ENCODE measurements around the gene OR2J2. TPM values are rescaled to one million over a fixed set of nuclear protein-coding genes. Genes with fewer than 3 reads are reported as not detected.
"Not testable (repeated sequence)": the region's sequence is repeated elsewhere in the genome, so short reads cannot be mapped to it uniquely, and the experiment has no call there.

OR2J2 gene
- polyA plus RNA-seq, 3 donors, result not detected

DNA sequence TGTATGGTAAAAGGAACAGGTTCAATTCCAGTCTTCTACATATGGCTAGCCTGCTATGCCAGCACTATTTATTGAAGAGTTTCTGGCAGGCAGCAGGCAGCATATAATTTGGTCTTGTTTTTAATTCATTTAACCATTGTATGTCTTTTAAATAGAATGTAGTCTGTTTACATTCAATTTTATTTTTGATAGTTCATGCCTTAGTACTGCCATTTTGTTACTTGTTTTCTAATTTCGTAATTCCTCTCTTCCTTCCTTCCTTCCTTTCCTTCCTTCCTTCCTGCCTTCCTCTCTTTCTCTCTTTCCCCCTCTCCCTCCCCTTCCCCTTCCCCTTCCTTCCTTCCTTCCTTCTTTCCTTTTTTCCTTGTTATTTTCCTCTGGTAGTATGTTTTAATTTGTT lies 17.6 kb upstream of the OR2J2 start:
- Histone ChIP-seq H3K36me3 (replicated peaks in 1 of 2; ENCODE audit: control insufficient read depth in 1 of 2, insufficient read depth in 2 of 2, low read length in 2 of 2) (no peaks in the 10 kb centered on the region), H3K79me2 (ENCODE audit: insufficient read depth, low read length) (no peaks in the 10 kb centered on the region), H3K4me2 (replicated peaks; ENCODE audit: extremely low read depth, low read length, poor library complexity, severe bottlenecking) (no peak overlapping the region), H2AFZ (ENCODE audit: insufficient read depth, low read depth, low read length, poor library complexity, severe bottlenecking) (no peak overlapping the region), H3K9me3 (replicated peaks in 1 of 2; ENCODE audit: control insufficient read depth in 1 of 2, insufficient read depth in 1 of 2, low read length in 2 of 2) (no peaks in the 10 kb centered on the region), H3K4me1 (ENCODE audit: control insufficient read depth in 1 of 2, insufficient read depth in 2 of 2, low read length in 2 of 2) (no peaks in the 10 kb centered on the region), H3K9ac (ENCODE audit: insufficient read depth, low read length, poor library complexity, severe bottlenecking) (no peak overlapping the region), H4K20me1 (ENCODE audit: insufficient read depth, low read length) (no peaks in the 10 kb centered on the region), H3K27me3 (ENCODE audit: control insufficient read depth in 2 of 2, insufficient read depth in 2 of 2, low read length in 2 of 2) (no peaks in the 10 kb centered on the region), H3K4me3 (replicated peaks in 1 of 3; ENCODE audit: low read depth in 2 of 3, low read length in 3 of 3) (no peak overlapping the region), H3K27ac (ENCODE audit: low read depth in 1 of 2, low read length in 2 of 2) (no peak overlapping the region)
- Mint-ChIP-seq H3K4me1 (no peaks in the 10 kb centered on the region), H3K27ac (no peak overlapping the region), H3K9me3 (peaks cover 0 to 6% (median 4%) of the 10 kb centered on the region in 7 donors), H3K36me3 (no peaks in the 10 kb centered on the region), H3K4me3 (no peak overlapping the region), H3K27me3 (ENCODE audit: low read depth in 3 of 3) (peaks cover 0 to 3% (median 3%) of the 10 kb centered on the region in 3 donors)
- no CpG with 5 or more reads among the region's 1 CpG for WGBS (ENCODE audit: insufficient coverage)
- TF ChIP-seq, protein P1, sequence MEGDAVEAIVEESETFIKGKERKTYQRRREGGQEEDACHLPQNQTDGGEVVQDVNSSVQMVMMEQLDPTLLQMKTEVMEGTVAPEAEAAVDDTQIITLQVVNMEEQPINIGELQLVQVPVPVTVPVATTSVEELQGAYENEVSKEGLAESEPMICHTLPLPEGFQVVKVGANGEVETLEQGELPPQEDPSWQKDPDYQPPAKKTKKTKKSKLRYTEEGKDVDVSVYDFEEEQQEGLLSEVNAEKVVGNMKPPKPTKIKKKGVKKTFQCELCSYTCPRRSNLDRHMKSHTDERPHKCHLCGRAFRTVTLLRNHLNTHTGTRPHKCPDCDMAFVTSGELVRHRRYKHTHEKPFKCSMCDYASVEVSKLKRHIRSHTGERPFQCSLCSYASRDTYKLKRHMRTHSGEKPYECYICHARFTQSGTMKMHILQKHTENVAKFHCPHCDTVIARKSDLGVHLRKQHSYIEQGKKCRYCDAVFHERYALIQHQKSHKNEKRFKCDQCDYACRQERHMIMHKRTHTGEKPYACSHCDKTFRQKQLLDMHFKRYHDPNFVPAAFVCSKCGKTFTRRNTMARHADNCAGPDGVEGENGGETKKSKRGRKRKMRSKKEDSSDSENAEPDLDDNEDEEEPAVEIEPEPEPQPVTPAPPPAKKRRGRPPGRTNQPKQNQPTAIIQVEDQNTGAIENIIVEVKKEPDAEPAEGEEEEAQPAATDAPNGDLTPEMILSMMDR (IDR thresholded peaks at IDR 0.05), result no peak
- intact Hi-C loops (cut with micrococcal nuclease), result no loop called here
- DNase-seq, result no peak

DNA sequence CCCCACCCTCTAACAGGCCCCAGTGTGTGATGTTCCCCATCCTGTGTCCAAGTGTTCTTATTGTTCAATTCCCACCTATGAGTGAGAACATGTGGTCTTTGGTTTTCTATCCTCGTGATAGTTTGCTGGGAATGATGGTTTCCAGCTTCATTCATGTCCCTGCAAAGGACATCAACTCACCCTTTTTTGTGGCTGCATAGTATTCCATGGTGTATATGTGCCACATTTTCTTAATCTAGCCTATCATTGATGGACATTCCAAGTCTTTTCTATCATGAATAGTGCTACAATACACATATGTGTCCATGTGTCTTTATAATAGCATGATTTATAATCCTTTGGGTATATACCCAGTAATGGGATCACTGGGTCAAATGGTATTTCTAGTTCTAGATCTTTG lies 15.5 kb upstream of the OR2J2 start:
- H3K4me1 ChIP-seq (ENCODE audit: control insufficient read depth in 1 of 2, insufficient read depth in 2 of 2, low read length in 2 of 2); H3K27me3 Mint-ChIP-seq (ENCODE audit: low read depth in 3 of 3); H3K79me2 ChIP-seq (ENCODE audit: insufficient read depth, low read length); H4K20me1 ChIP-seq (ENCODE audit: insufficient read depth, low read length); H3K36me3 Mint-ChIP-seq; H3K4me2 ChIP-seq (replicated peaks; ENCODE audit: extremely low read depth, low read length, poor library complexity, severe bottlenecking); H3K27ac Mint-ChIP-seq; H3K4me3 Mint-ChIP-seq; intact Hi-C loops (cut with micrococcal nuclease); H2AFZ ChIP-seq (ENCODE audit: insufficient read depth, low read depth, low read length, poor library complexity, severe bottlenecking); H3K4me3 ChIP-seq (replicated peaks in 1 of 3; ENCODE audit: low read depth in 2 of 3, low read length in 3 of 3); H3K4me1 Mint-ChIP-seq; H3K9me3 ChIP-seq (replicated peaks in 1 of 2; ENCODE audit: control insufficient read depth in 1 of 2, insufficient read depth in 1 of 2, low read length in 2 of 2); H3K27ac ChIP-seq (ENCODE audit: low read depth in 1 of 2, low read length in 2 of 2); H3K36me3 ChIP-seq (replicated peaks in 1 of 2; ENCODE audit: control insufficient read depth in 1 of 2, insufficient read depth in 2 of 2, low read length in 2 of 2); H3K9ac ChIP-seq (ENCODE audit: insufficient read depth, low read length, poor library complexity, severe bottlenecking); DNase-seq; H3K27me3 ChIP-seq (ENCODE audit: control insufficient read depth in 2 of 2, insufficient read depth in 2 of 2, low read length in 2 of 2): not testable (repeated sequence)
- no CpG with 5 or more reads among the region's 1 CpG for WGBS (ENCODE audit: insufficient coverage)
- peaks cover 2 to 11% (median 4%) of the 10 kb centered on the region in 7 donors for H3K9me3 Mint-ChIP-seq

DNA sequence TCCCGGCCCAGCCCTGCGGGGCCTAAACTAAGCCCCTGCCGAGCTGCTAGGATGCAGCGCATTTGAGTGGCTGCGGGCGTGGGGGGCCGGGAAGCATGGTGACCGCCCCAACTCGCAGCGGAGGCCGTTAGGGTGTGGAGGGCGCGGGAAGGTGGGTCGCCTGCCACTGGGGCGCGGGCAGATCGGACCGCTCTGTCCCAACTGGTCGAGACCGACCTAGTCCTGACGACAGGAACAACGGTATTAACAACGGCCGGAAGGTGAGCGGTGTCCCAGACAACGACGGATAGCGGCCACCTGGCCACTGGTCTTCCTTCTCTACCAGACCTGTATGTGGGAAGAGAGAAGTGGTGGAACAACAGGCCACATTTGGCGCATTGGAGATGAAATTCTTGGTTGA lies 10.8 kb upstream of the OR2J2 start:
- H3K9ac ChIP-seq (ENCODE audit: insufficient read depth, low read length, poor library complexity, severe bottlenecking); H3K27ac Mint-ChIP-seq; H3K4me1 Mint-ChIP-seq; H3K4me3 ChIP-seq (replicated peaks in 1 of 3; ENCODE audit: low read depth in 2 of 3, low read length in 3 of 3); H3K36me3 Mint-ChIP-seq; H4K20me1 ChIP-seq (ENCODE audit: insufficient read depth, low read length); H3K36me3 ChIP-seq (replicated peaks in 1 of 2; ENCODE audit: control insufficient read depth in 1 of 2, insufficient read depth in 2 of 2, low read length in 2 of 2); H3K27ac ChIP-seq (ENCODE audit: low read depth in 1 of 2, low read length in 2 of 2); H3K79me2 ChIP-seq (ENCODE audit: insufficient read depth, low read length); H3K9me3 ChIP-seq (replicated peaks in 1 of 2; ENCODE audit: control insufficient read depth in 1 of 2, insufficient read depth in 1 of 2, low read length in 2 of 2); H3K4me1 ChIP-seq (ENCODE audit: control insufficient read depth in 1 of 2, insufficient read depth in 2 of 2, low read length in 2 of 2); H3K27me3 ChIP-seq (ENCODE audit: control insufficient read depth in 2 of 2, insufficient read depth in 2 of 2, low read length in 2 of 2); H2AFZ ChIP-seq (ENCODE audit: insufficient read depth, low read depth, low read length, poor library complexity, severe bottlenecking); H3K4me2 ChIP-seq (replicated peaks; ENCODE audit: extremely low read depth, low read length, poor library complexity, severe bottlenecking); intact Hi-C loops (cut with micrococcal nuclease); H3K27me3 Mint-ChIP-seq (ENCODE audit: low read depth in 3 of 3); H3K4me3 Mint-ChIP-seq; DNase-seq: not testable (repeated sequence)
- peaks cover 2 to 15% (median 6%) of the 10 kb centered on the region in 7 donors for H3K9me3 Mint-ChIP-seq
- no CpG with 5 or more reads among the region's 29 CpGs for WGBS (ENCODE audit: insufficient coverage)

DNA sequence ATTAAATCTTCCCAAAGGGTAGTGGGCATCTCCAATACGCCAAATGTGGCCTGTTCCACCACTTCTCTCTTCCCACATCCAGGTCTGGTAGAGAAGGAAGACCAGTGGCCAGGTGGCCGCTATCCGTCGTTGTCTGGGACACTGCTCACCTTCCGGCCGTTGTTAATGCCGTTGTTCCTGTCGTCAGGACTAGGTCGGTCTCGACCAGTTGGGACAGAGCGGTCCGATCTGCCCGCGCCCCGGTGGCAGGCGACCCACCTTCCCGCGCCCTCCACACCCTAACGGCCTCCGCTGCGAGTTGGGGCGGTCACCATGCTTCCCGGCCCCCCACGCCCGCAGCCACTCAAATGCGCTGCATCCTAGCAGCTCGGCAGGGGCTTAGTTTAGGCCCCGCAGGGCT lies 5.1 kb upstream of the OR2J2 start:
- intact Hi-C loops (cut with micrococcal nuclease); H3K27ac ChIP-seq (ENCODE audit: low read depth in 1 of 2, low read length in 2 of 2); H3K4me1 ChIP-seq (ENCODE audit: control insufficient read depth in 1 of 2, insufficient read depth in 2 of 2, low read length in 2 of 2); H4K20me1 ChIP-seq (ENCODE audit: insufficient read depth, low read length); H3K79me2 ChIP-seq (ENCODE audit: insufficient read depth, low read length); H3K4me2 ChIP-seq (replicated peaks; ENCODE audit: extremely low read depth, low read length, poor library complexity, severe bottlenecking); H3K4me3 Mint-ChIP-seq; H3K27ac Mint-ChIP-seq; DNase-seq; H3K36me3 Mint-ChIP-seq; H3K27me3 ChIP-seq (ENCODE audit: control insufficient read depth in 2 of 2, insufficient read depth in 2 of 2, low read length in 2 of 2); H2AFZ ChIP-seq (ENCODE audit: insufficient read depth, low read depth, low read length, poor library complexity, severe bottlenecking); H3K4me3 ChIP-seq (replicated peaks in 1 of 3; ENCODE audit: low read depth in 2 of 3, low read length in 3 of 3); H3K4me1 Mint-ChIP-seq; H3K9ac ChIP-seq (ENCODE audit: insufficient read depth, low read length, poor library complexity, severe bottlenecking); H3K36me3 ChIP-seq (replicated peaks in 1 of 2; ENCODE audit: control insufficient read depth in 1 of 2, insufficient read depth in 2 of 2, low read length in 2 of 2); H3K9me3 ChIP-seq (replicated peaks in 1 of 2; ENCODE audit: control insufficient read depth in 1 of 2, insufficient read depth in 1 of 2, low read length in 2 of 2); H3K27me3 Mint-ChIP-seq (ENCODE audit: low read depth in 3 of 3): not testable (repeated sequence)
- no CpG with 5 or more reads among the region's 28 CpGs for WGBS (ENCODE audit: insufficient coverage)
- H3K9me3 Mint-ChIP-seq, result peaks cover 0 to 17% (median 5%) of the 10 kb centered on the region in 7 donors

Data from CD14-positive monocyte (primary cell).